ENCODE results near the gene HBS1L. TPM values are rescaled to one million over a fixed set of nuclear protein-coding genes. Genes with fewer than 3 reads are reported as not detected.

Gene HBS1L
- total RNA-seq: 133 TPM
- 49.4 TPM for polyA plus RNA-seq
- long read RNA-seq, donor 1, full-length matches to known transcripts: 3 of 3 reads
- long read RNA-seq, donor 1, partial matches to known transcripts: 0 of 3 reads
- long read RNA-seq, donor 1, other reads (novel, unspliced or antisense): 0 of 3 reads
- long read RNA-seq, donor 2: 0 reads
- long read RNA-seq, donor 3, full-length matches to known transcripts: 30 of 46 reads
- long read RNA-seq, donor 3, partial matches to known transcripts: 16 of 46 reads
- long read RNA-seq, donor 3, other reads (novel, unspliced or antisense): 0 of 46 reads
- long read RNA-seq, donor 4, full-length matches to known transcripts: 7 of 7 reads
- long read RNA-seq, donor 4, partial matches to known transcripts: 0 of 7 reads
- long read RNA-seq, donor 4, other reads (novel, unspliced or antisense): 0 of 7 reads
- long read RNA-seq, donor 5, full-length matches to known transcripts: 22 of 47 reads
- long read RNA-seq, donor 5, partial matches to known transcripts: 25 of 47 reads
- long read RNA-seq, donor 5, other reads (novel, unspliced or antisense): 0 of 47 reads
- long read RNA-seq, donor 6, full-length matches to known transcripts: 12 of 41 reads
- long read RNA-seq, donor 6, partial matches to known transcripts: 29 of 41 reads
- long read RNA-seq, donor 6, other reads (novel, unspliced or antisense): 0 of 41 reads
- long read RNA-seq, donor 7, full-length matches to known transcripts: 26 of 56 reads
- long read RNA-seq, donor 7, partial matches to known transcripts: 30 of 56 reads
- long read RNA-seq, donor 7, other reads (novel, unspliced or antisense): 0 of 56 reads
- long read RNA-seq, donor 8, full-length matches to known transcripts: 10 of 10 reads
- long read RNA-seq, donor 8, partial matches to known transcripts: 0 of 10 reads
- long read RNA-seq, donor 8, other reads (novel, unspliced or antisense): 0 of 10 reads
- long read RNA-seq, donor 9, full-length matches to known transcripts: 10 of 23 reads
- long read RNA-seq, donor 9, partial matches to known transcripts: 13 of 23 reads
- long read RNA-seq, donor 9, other reads (novel, unspliced or antisense): 0 of 23 reads
- long read RNA-seq, donor 10, full-length matches to known transcripts: 14 of 42 reads
- long read RNA-seq, donor 10, partial matches to known transcripts: 28 of 42 reads
- long read RNA-seq, donor 10, other reads (novel, unspliced or antisense): 0 of 42 reads

- H3K36me3 ChIP-seq (ENCODE audit: control insufficient read depth in 2 of 2, insufficient read depth in 2 of 2, low read length in 1 of 2): peaks cover 6 to 9% of the 10 kb centered on the region in 2 donors
- peak; percentile 96 to 100 (median 98) for DNase-seq (ENCODE audit: low read depth in 6 of 9, low spot score in 9 of 9)
- no peaks in the 10 kb centered on the region for H3K9me3 ChIP-seq (ENCODE audit: control insufficient read depth in 2 of 2, insufficient read depth in 1 of 2, low read length in 1 of 2)
- no peaks in the 10 kb centered on the region for H3K27me3 ChIP-seq (ENCODE audit: control insufficient read depth in 2 of 2, insufficient read depth in 1 of 2, low read length in 1 of 2)
- H3K4me3 ChIP-seq (ENCODE audit: low read length in 2 of 2): peak within 1 kb of the TSS; percentile 73 to 95
- peak within 1 kb of the TSS; percentile 94 for H3K27ac ChIP-seq (ENCODE audit: low read depth in 1 of 2, low read length in 1 of 2)
- peaks cover 12 to 16% of the 10 kb centered on the region in 2 donors for H3K4me1 ChIP-seq (ENCODE audit: control insufficient read depth in 2 of 2, insufficient read depth in 2 of 2, low read length in 2 of 2)
- 9% methylated on average over 53 of the region's 53 CpGs for WGBS
Observed at GRCh38 chr6:135054569-135055498, at the start of gene HBS1L. TSS of gene HBS1L (minus strand) at chr6:135054822. CDS start at chr6:135054691, 131 bp downstream.

GRCh38 chr6:135104199-135104598, 49.6 kb upstream of the HBS1L start:
- no peaks in the 10 kb centered on the region for H3K27me3 ChIP-seq (ENCODE audit: control insufficient read depth in 2 of 2, insufficient read depth in 1 of 2, low read length in 1 of 2)
- H3K9me3 ChIP-seq (ENCODE audit: control insufficient read depth in 2 of 2, insufficient read depth in 1 of 2, low read length in 1 of 2): peaks cover 0 to 5% of the 10 kb centered on the region in 2 donors
- H3K4me3 ChIP-seq (ENCODE audit: low read length in 2 of 2): no peak overlapping the region
- 95% methylated on average over 4 of the region's 4 CpGs for WGBS
- peak overlapping the region; percentile 66 to 95 for H3K27ac ChIP-seq (ENCODE audit: low read depth in 1 of 2, low read length in 1 of 2)
- H3K36me3 ChIP-seq (ENCODE audit: control insufficient read depth in 2 of 2, insufficient read depth in 2 of 2, low read length in 1 of 2): no peaks in the 10 kb centered on the region
- peaks cover 16 to 39% of the 10 kb centered on the region in 2 donors for H3K4me1 ChIP-seq (ENCODE audit: control insufficient read depth in 2 of 2, insufficient read depth in 2 of 2, low read length in 2 of 2)
- DNase-seq (ENCODE audit: low read depth in 6 of 9, low spot score in 9 of 9): no peak

GRCh38 chr6:135102191-135102590, 47.6 kb upstream of the HBS1L start:
- H3K9me3 ChIP-seq (ENCODE audit: control insufficient read depth in 2 of 2, insufficient read depth in 1 of 2, low read length in 1 of 2): peaks cover 0 to 5% of the 10 kb centered on the region in 2 donors
- peaks cover 16 to 42% of the 10 kb centered on the region in 2 donors for H3K4me1 ChIP-seq (ENCODE audit: control insufficient read depth in 2 of 2, insufficient read depth in 2 of 2, low read length in 2 of 2)
- peak overlapping the region in 1 of 2 donors; percentile 95 for H3K27ac ChIP-seq (ENCODE audit: low read depth in 1 of 2, low read length in 1 of 2)
- H3K36me3 ChIP-seq (ENCODE audit: control insufficient read depth in 2 of 2, insufficient read depth in 2 of 2, low read length in 1 of 2): no peaks in the 10 kb centered on the region
- H3K27me3 ChIP-seq (ENCODE audit: control insufficient read depth in 2 of 2, insufficient read depth in 1 of 2, low read length in 1 of 2): no peaks in the 10 kb centered on the region
- peak overlapping the region; percentile 39 to 53 for H3K4me3 ChIP-seq (ENCODE audit: low read length in 2 of 2)
- no peak for DNase-seq (ENCODE audit: low read depth in 6 of 9, low spot score in 9 of 9)

- no peaks in the 10 kb centered on the region for H3K36me3 ChIP-seq (ENCODE audit: control insufficient read depth in 2 of 2, insufficient read depth in 2 of 2, low read length in 1 of 2)
- H3K4me3 ChIP-seq (ENCODE audit: low read length in 2 of 2): no peak overlapping the region
- H3K27me3 ChIP-seq (ENCODE audit: control insufficient read depth in 2 of 2, insufficient read depth in 1 of 2, low read length in 1 of 2): no peaks in the 10 kb centered on the region
- H3K27ac ChIP-seq (ENCODE audit: low read depth in 1 of 2, low read length in 1 of 2): no peak overlapping the region
- no peak for DNase-seq (ENCODE audit: low read depth in 6 of 9, low spot score in 9 of 9)
- peaks cover 0 to 5% of the 10 kb centered on the region in 2 donors for H3K9me3 ChIP-seq (ENCODE audit: control insufficient read depth in 2 of 2, insufficient read depth in 1 of 2, low read length in 1 of 2)
- peaks cover 17 to 35% of the 10 kb centered on the region in 2 donors for H3K4me1 ChIP-seq (ENCODE audit: control insufficient read depth in 2 of 2, insufficient read depth in 2 of 2, low read length in 2 of 2)
- 64% methylated on average over 5 of the region's 5 CpGs for WGBS
Observed at GRCh38 chr6:135097172-135097571, 42.5 kb upstream of the HBS1L start.

- WGBS: 97% methylated on average over 3 of the region's 3 CpGs
- peaks cover 0 to 5% of the 10 kb centered on the region in 2 donors for H3K9me3 ChIP-seq (ENCODE audit: control insufficient read depth in 2 of 2, insufficient read depth in 1 of 2, low read length in 1 of 2)
- DNase-seq (ENCODE audit: low read depth in 6 of 9, low spot score in 9 of 9): no peak
Observed at GRCh38 chr6:135096403-135097130, 41.9 kb upstream of the HBS1L start.

GRCh38 chr6:135095716-135096115, 41.1 kb upstream of the HBS1L start:
- Histone ChIP-seq H3K27ac (ENCODE audit: low read depth in 1 of 2, low read length in 1 of 2) (no peak overlapping the region), H3K4me1 (ENCODE audit: control insufficient read depth in 2 of 2, insufficient read depth in 2 of 2, low read length in 2 of 2) (peaks cover 19 to 36% of the 10 kb centered on the region in 2 donors), H3K9me3 (ENCODE audit: control insufficient read depth in 2 of 2, insufficient read depth in 1 of 2, low read length in 1 of 2) (peaks cover 0 to 1% of the 10 kb centered on the region in 2 donors), H3K36me3 (ENCODE audit: control insufficient read depth in 2 of 2, insufficient read depth in 2 of 2, low read length in 1 of 2) (no peaks in the 10 kb centered on the region), H3K27me3 (ENCODE audit: control insufficient read depth in 2 of 2, insufficient read depth in 1 of 2, low read length in 1 of 2) (no peaks in the 10 kb centered on the region), H3K4me3 (ENCODE audit: low read length in 2 of 2) (no peak overlapping the region)
- DNase-seq (ENCODE audit: low read depth in 6 of 9, low spot score in 9 of 9): no peak
- 98% methylated on average over 3 of the region's 3 CpGs for WGBS

More at GRCh38 chr6:135096403-135097130, 41.9 kb upstream of the HBS1L start:
- Histone ChIP-seq H3K27ac (ENCODE audit: low read depth in 1 of 2, low read length in 1 of 2) (no peak overlapping the region), H3K36me3 (ENCODE audit: control insufficient read depth in 2 of 2, insufficient read depth in 2 of 2, low read length in 1 of 2) (no peaks in the 10 kb centered on the region), H3K27me3 (ENCODE audit: control insufficient read depth in 2 of 2, insufficient read depth in 1 of 2, low read length in 1 of 2) (no peaks in the 10 kb centered on the region), H3K4me1 (ENCODE audit: control insufficient read depth in 2 of 2, insufficient read depth in 2 of 2, low read length in 2 of 2) (peaks cover 17 to 38% of the 10 kb centered on the region in 2 donors), H3K4me3 (ENCODE audit: low read length in 2 of 2) (no peak overlapping the region)

- H3K4me3 ChIP-seq (ENCODE audit: low read length in 2 of 2): no peak overlapping the region
- peaks cover 26 to 39% of the 10 kb centered on the region in 2 donors for H3K4me1 ChIP-seq (ENCODE audit: control insufficient read depth in 2 of 2, insufficient read depth in 2 of 2, low read length in 2 of 2)
- 5% methylated on average over 1 of the region's 1 CpG for WGBS
- peak overlapping the region; percentile 76 to 85 for H3K27ac ChIP-seq (ENCODE audit: low read depth in 1 of 2, low read length in 1 of 2)
- H3K27me3 ChIP-seq (ENCODE audit: control insufficient read depth in 2 of 2, insufficient read depth in 1 of 2, low read length in 1 of 2): no peaks in the 10 kb centered on the region
- no peaks in the 10 kb centered on the region for H3K9me3 ChIP-seq (ENCODE audit: control insufficient read depth in 2 of 2, insufficient read depth in 1 of 2, low read length in 1 of 2)
- DNase-seq (ENCODE audit: low read depth in 6 of 9, low spot score in 9 of 9): peak in 3 of 9 donors; percentile 54 to 82 (median 55)
- H3K36me3 ChIP-seq (ENCODE audit: control insufficient read depth in 2 of 2, insufficient read depth in 2 of 2, low read length in 1 of 2): no peaks in the 10 kb centered on the region
Observed at GRCh38 chr6:135094403-135094821, 39.8 kb upstream of the HBS1L start.
